SK-N-MC (cell line): ENCODE measurements around the gene ANXA1.

Source experiments
- EZH2 ChIP-seq: fragments of 200-600 bp; sonication (generic); IDR thresholded peaks from one replicate; pipeline ENCODE4 v1.6.1; 2017; ENCODE audit warnings: antibody characterized with exemption
- FOXP2 ChIP-seq: optimal IDR thresholded peaks from 2 replicates; pipeline ENCODE3; 2011; ENCODE audit warnings: mild to moderate bottlenecking, moderate library complexity; ENCODE audit not compliant: insufficient read depth; ENCODE audit errors: extremely low read length, control extremely low read depth
- POLR2AphosphoS5 ChIP-seq: IDR thresholded peaks from 2 replicates; pipeline ENCODE4 v1.6.1; 2012; ENCODE audit warnings: mild to moderate bottlenecking, low read depth, low read length, borderline replicate concordance

- TF ChIP-seq POLR2AphosphoS5 (no peak), EZH2 (no peak), FOXP2 (no peak)
Measured at GRCh38 chr9:73213300-73213699, 61.6 kb downstream of the ANXA1 start.
